Brain microvascular endothelial cell (primary cell): ENCODE results near the gene LRP1B.

Experiments used
- DNase-seq: peaks from one replicate; pipeline ENCODE4 v3.0.0-alpha.2; 2020
- H3K27ac ChIP-seq: fragments of 250-450 bp; sonication (Bioruptor Pico); 2 replicates; pipeline ENCODE4 v1.5.1; 2020; ENCODE audit warnings: mild to moderate bottlenecking, moderate library complexity
- H3K27me3 ChIP-seq: fragments of 250-450 bp; sonication (Bioruptor Pico); replicated peaks from 2 replicates; pipeline ENCODE4 v1.5.1; 2020; ENCODE audit warnings: mild to moderate bottlenecking
- H3K36me3 ChIP-seq: fragments of 250-450 bp; sonication (Bioruptor Pico); replicated peaks from 2 replicates; pipeline ENCODE4 v1.5.1; 2020; ENCODE audit warnings: mild to moderate bottlenecking
- H3K4me3 ChIP-seq: 2 replicates; pipeline ENCODE4 v1.5.1; 2011; ENCODE audit warnings: low read depth, mild to moderate bottlenecking, control low read depth, low read length, moderate library complexity
- CTCF ChIP-seq: IDR thresholded peaks from 2 replicates; pipeline ENCODE4 v1.5.1; 2011; ENCODE audit warnings: low read depth, mild to moderate bottlenecking, moderate library complexity, low read length, control low read depth, inconsistent platforms; ENCODE audit errors: missing control alignments
- in situ Hi-C: cut with HindIII; loops from 2 replicates; pipeline ENCODE4 v1.10.0; 2017; ENCODE audit warnings: low sequenced_read_pairs, low pct_ligation_motif_present

Gene LRP1B

GRCh38 chr2:141455877-141456276 is 674.9 kb downstream of the LRP1B start:
- no peaks in the 10 kb centered on the region for H3K27me3 ChIP-seq
- in situ Hi-C loops, result no loop called here
- no peak overlapping the region for H3K4me3 ChIP-seq
- H3K27ac ChIP-seq, result no peak overlapping the region
- no peaks in the 10 kb centered on the region for H3K36me3 ChIP-seq
- DNase-seq, result no peak
- no peak for TF ChIP-seq CTCF

GRCh38 chr2:141455211-141455826 is 675.5 kb downstream of the LRP1B start:
- DNase-seq, result no peak
- no peak overlapping the region for H3K4me3 ChIP-seq
- TF ChIP-seq CTCF, result no peak
- no peak overlapping the region for H3K27ac ChIP-seq
- no peaks in the 10 kb centered on the region for H3K36me3 ChIP-seq
- H3K27me3 ChIP-seq, result no peaks in the 10 kb centered on the region
- in situ Hi-C loops, result no loop called here

GRCh38 chr2:141440072-141440635 is 690.7 kb downstream of the LRP1B start:
- Histone ChIP-seq H3K4me3 (no peak overlapping the region), H3K27ac (no peak overlapping the region), H3K27me3 (no peaks in the 10 kb centered on the region), H3K36me3 (no peaks in the 10 kb centered on the region)
- DNase-seq, result no peak
- in situ Hi-C loops, result no loop called here
- TF ChIP-seq CTCF, result no peak

- Histone ChIP-seq H3K27ac (no peak overlapping the region), H3K4me3 (no peak overlapping the region), H3K36me3 (no peaks in the 10 kb centered on the region), H3K27me3 (no peaks in the 10 kb centered on the region)
- in situ Hi-C loops, result no loop called here
- no peak for TF ChIP-seq CTCF
- DNase-seq, result no peak
These were observed 691.3 kb downstream of the LRP1B start for GRCh38 chr2:141439524-141439923.

GRCh38 chr2:141438536-141438935 is 692.3 kb downstream of the LRP1B start:
- DNase-seq, result no peak
- H3K4me3 ChIP-seq, result no peak overlapping the region
- H3K27ac ChIP-seq, result no peak overlapping the region
- TF ChIP-seq CTCF, result no peak
- H3K36me3 ChIP-seq, result no peaks in the 10 kb centered on the region
- no peaks in the 10 kb centered on the region for H3K27me3 ChIP-seq
- in situ Hi-C loops, result no loop called here

GRCh38 chr2:141437521-141437920 is 693.3 kb downstream of the LRP1B start:
- TF ChIP-seq CTCF, result no peak
- DNase-seq, result no peak
- no peaks in the 10 kb centered on the region for H3K36me3 ChIP-seq
- H3K27ac ChIP-seq, result no peak overlapping the region
- H3K27me3 ChIP-seq, result no peaks in the 10 kb centered on the region
- in situ Hi-C loops, result no loop called here
- H3K4me3 ChIP-seq, result no peak overlapping the region
